EH (cell line): ENCODE measurements around the gene ZNF322.

Experiments
- DNase-seq: peaks from one replicate; pipeline ENCODE4 v3.0.0-alpha.2; 2015; ENCODE audit warnings: low read depth

Gene ZNF322

DNA sequence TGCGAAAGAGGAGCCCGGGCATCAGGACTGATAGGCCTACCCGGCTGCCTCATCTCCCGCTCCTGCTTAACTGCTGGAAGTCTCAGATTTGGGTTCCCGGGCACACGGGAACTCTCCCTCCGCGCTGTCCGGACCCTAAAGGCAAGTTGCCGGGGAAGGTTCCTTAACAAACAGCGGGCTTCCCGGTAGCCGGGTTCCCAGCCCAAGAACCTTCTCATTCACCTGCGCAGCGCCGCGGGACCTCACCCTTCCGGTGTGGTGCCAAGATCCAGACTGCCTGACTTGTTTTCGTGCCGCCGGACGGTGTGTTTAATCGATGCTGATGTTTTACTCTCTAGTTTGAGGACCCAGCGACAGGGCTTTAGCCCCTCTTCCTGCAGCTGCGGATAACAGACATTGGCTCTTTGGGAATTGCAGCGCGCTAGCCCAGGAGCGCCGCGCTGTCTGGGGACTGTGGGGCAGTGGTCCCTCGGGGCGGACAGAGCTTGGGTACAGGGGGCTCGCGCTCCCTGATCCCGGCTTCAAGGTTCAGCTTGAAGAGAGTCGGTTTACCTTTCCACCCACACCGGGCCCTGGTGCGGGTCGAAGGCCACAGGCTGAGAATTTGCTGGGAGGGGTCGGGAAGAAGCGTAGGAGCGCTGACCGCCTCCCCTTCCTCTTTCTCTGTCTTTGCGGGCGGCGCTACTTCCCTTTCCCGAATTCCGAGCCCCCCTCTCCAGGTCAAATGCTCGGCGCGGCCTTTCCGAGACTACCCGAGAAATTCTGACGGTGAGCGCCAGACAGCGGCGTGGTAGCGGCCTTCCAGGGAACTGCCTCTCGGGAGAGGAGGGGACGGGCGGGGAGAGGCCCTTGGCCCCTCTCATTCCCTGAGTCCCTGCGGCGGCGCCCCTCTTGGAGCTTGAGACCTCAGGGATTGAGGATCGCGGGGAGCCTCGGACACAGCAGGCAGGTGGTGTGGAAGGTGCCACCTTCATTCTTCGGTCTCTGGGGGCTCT, 45.6 kb downstream of the ZNF322 start:
- no peak for DNase-seq

- no peak for DNase-seq
Observed at GRCh38 chr6:26613201-26613600, 46.3 kb downstream of the ZNF322 start.

GRCh38 chr6:26611599-26611998, 47.9 kb downstream of the ZNF322 start:
- DNase-seq: no peak

DNA sequence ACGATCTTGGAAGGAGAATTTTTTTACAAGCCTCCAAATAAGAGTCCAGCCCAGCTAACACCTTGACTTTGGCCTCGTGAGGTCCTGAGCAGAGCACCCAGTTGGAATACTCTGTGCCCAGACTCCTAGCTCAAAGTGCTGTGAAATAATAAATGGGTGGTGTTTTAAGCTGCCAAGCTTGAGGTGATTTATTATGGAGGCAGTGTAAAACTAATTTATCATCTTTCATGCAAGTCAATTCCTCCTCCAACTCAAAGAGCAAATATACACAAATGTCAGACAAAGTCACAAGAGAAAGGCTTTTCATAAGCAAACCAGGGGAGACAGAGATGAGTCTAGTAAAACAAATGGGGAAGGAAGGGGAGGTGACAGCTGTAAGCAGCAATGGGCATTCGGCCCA, 50.1 kb downstream of the ZNF322 start:
- no peak for DNase-seq

DNA sequence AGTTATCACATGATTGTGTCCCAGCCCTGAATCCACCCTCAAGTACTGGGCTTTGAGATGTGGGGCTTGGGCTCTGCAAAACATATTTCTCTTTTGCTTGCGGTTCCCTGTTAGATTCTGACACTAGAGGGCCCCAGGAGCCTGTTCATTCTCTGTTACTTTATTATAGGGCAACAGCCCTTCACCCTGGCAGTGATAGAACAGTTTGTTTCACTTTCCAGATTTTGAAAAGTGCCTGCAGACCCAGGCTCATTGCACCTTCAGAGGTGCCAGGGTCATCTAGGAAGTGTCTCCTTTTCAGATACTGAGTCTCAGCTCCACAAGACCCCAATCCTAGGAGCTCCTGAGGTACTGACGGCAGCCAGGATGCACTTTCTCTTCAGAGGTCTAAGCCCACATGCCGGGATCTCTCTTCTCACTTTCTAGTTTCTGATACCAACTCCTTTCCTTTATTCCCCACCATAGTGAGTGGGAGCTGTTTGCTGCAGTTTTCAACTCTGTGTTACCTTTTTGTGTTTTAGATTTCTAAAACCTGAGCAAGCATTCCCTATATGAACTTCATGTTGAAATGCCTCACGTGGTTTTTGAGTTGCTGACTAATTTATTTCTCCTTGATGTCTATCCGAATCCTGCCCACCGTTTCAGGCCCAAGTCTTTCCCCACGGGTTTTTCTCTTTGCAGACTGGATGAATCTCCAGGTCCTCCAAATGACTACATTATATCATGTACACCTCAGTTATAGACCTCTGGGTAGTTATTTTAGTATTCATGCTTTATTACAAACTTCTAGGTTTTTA, 51.9 kb downstream of the ZNF322 start:
- DNase-seq: peak; percentile 70

GRCh38 chr6:26604797-26605196, 54.7 kb downstream of the ZNF322 start:
- no peak for DNase-seq

GRCh38 chr6:26604026-26604425, 55.5 kb downstream of the ZNF322 start:
- DNase-seq: no peak

GRCh38 chr6:26602262-26602661, 57.3 kb downstream of the ZNF322 start:
- no peak for DNase-seq

- no peak for DNase-seq
Observed at GRCh38 chr6:26600759-26601158, 58.8 kb downstream of the ZNF322 start.

GRCh38 chr6:26599591-26599990, 60.0 kb downstream of the ZNF322 start:
- no peak for DNase-seq

- DNase-seq: no peak
Observed at GRCh38 chr6:26599134-26599533, 60.4 kb downstream of the ZNF322 start.

DNA sequence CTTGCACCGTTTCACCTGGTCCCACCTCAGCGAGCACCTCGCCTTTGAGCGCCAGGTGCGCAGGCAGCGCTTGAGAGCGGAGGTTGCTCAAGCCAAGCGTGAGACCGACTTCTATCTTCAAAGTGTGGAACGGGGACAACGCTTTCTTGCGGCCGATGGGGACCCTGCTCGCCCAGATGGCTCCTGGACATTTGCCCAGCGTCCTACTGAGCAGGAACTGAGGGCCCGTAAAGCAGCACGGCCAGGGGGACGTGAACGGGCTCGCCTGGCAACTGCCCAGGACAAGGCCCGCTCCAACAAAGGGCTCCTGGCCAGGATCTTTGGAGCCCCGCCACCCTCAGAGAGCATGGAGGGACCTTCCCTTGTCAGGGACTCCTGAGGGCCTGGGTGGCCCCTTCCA, 61.3 kb downstream of the ZNF322 start:
- no peak for DNase-seq

GRCh38 chr6:26597821-26598220, 61.7 kb downstream of the ZNF322 start:
- DNase-seq: no peak

DNA sequence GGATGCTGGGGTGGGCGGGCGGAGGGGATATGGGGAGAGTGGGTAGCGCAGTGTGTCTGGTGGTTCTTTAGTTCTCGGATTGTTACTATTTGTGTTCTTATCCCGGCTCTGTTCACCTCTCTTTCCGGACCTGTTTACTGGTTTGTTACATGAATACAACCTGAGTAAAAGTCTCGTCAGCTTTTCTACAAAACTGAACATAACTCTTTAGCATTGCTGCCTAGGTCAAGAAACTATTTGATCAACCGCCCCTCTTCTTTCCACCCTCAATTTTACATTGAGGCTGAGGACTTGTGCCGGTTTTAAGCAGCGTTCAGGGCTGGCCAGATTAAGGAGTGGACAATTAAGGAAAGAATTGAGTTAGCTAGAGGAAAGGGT, 62.2 kb downstream of the ZNF322 start:
- no peak for DNase-seq

- peak; percentile 98 for DNase-seq
Observed at GRCh38 chr6:26596579-26597388, 62.8 kb downstream of the ZNF322 start, which contains the start of gene ABT1. Gene ABT1, plus strand, starts transcription at chr6:26596953. Its CDS starts 30 bp downstream, at chr6:26596983.

DNA sequence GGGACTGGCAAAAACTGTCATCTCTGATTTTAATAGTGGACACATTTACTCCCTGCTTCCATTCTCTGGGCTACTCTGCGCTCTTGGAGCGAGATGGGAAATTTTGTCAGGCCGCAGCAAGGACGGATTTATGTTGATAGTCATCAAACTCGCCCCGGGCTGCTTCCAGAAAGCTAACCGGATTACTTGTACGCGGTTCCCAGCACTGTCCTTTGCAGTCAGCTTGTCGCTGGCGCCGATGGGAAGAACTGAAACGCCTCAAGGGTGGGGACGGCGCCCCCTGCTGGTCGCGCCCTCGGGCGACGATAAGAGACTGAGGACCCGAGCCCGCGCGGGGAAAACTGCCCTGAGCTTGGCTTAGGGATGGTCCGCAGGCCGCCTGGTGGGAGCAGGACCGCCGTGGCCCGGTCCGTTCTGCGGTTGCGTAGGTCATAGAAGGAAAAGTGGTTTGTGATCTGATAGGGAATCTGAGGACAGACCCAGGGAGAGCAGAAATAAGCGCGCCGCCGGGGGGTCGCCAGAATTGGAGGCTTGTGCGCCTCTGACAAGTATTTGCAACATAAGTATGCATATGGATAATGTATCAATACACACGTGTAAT, 63.8 kb downstream of the ZNF322 start:
- peak; percentile 90 for DNase-seq

DNA sequence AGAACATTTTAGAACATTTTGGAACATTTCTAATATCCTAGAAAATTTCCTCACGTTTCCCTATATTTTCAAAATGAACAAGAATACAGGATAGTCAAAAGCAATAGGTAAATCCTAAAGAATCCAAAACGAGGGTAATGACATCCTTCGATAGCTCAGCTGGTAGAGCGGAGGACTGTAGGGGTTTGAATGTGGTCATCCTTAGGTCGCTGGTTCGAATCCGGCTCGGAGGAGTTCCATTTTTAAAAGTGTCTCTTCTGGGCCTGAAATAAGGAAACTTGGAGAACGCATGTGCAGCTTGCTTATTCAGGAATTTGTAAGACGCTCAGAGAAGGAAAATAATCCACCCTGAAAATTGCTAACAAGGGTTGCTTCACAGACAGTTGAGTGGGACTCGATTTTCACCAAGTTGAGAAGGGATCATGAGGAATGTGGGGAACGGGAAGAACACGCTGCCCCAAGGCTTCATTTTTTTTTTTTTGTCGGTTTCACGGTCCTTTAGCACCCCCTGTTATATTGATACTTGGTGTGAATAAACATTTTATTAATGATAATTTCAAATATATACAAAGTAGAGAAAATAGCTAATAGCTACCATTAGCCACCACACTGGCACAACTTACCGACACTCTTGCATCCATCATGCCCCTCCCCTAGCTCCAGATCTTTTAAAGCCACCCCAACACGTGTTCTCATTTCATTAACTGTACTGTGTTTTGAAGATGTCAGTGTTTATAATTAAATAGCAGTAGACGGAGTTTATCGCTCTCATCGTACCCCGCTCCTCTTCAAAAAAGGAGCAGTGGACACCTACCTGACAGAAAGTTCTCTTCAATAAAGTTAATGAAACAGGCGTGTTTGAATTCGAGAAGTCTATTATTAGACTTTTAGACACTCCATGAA, 64.6 kb downstream of the ZNF322 start:
- peak; percentile 70 for DNase-seq

DNA sequence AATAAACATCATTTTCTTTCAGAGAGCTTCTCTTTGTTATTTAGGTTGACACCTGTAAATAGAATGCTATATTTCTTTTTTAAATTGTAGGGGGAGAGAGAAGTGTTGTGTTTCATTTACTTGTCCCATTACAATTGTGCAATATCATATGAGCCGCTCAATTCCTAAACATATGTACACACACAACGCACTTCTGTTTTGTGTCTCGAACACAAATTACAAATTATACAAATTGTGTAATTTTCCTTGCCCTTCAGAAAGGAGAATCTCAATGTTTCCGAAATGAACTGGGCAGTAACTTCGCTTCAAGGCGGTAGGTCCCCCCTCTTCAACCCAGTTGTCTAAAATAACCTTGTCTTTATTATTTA, 65.4 kb downstream of the ZNF322 start:
- no peak for DNase-seq

- DNase-seq: no peak
Observed at GRCh38 chr6:26593278-26594130, 66.0 kb downstream of the ZNF322 start.

GRCh38 chr6:26592649-26593048, 66.9 kb downstream of the ZNF322 start:
- DNase-seq: peak; percentile 20
